IPS-20b (cell line): Measurements from ENCODE around the gene ZCCHC10.
"Not testable (repeated sequence)": the region's sequence is repeated elsewhere in the genome, so short reads cannot be mapped to it uniquely, and the experiment has no call there.

Experiments
- H3K27ac ChIP-seq: one replicate; pipeline ENCODE4 v1.5.1; 2013; ENCODE audit warnings: low read length
- H3K27me3 ChIP-seq: 2 replicates; pipeline ENCODE4 v1.6.1; 2013; ENCODE audit warnings: mild to moderate bottlenecking, low read length, inconsistent platforms; ENCODE audit not compliant: insufficient read depth
- H3K36me3 ChIP-seq: 2 replicates; pipeline ENCODE4 v1.6.1; 2013; ENCODE audit warnings: low read depth, mild to moderate bottlenecking, inconsistent platforms, low read length, moderate library complexity; ENCODE audit not compliant: insufficient read depth
- H3K4me1 ChIP-seq: 2 replicates; pipeline ENCODE4 v1.6.1; 2013; ENCODE audit warnings: mild to moderate bottlenecking, control low read depth, inconsistent platforms, low read length, moderate library complexity; ENCODE audit not compliant: insufficient read depth
- H3K4me3 ChIP-seq: 2 replicates; pipeline ENCODE4 v1.5.1; 2013; ENCODE audit warnings: mild to moderate bottlenecking, low read length, inconsistent platforms
- H3K9ac ChIP-seq: 2 replicates; pipeline ENCODE4 v1.6.1; 2013; ENCODE audit warnings: low read depth, mild to moderate bottlenecking, inconsistent platforms, low read length, moderate library complexity
- H3K9me3 ChIP-seq: 2 replicates; pipeline ENCODE4 v1.6.1; 2013; ENCODE audit warnings: mild to moderate bottlenecking, low read depth, low read length, inconsistent platforms; ENCODE audit not compliant: insufficient read depth

The ZCCHC10 gene

GRCh38 chr5:133008455-133008854 lies 17.9 kb downstream of the ZCCHC10 start:
- H3K27ac ChIP-seq, H3K9me3 ChIP-seq: not testable (repeated sequence)

GRCh38 chr5:133006653-133007052 lies 19.7 kb downstream of the ZCCHC10 start:
- Histone ChIP-seq H3K27me3 (no peaks in the 10 kb centered on the region), H3K4me1 (no peaks in the 10 kb centered on the region), H3K4me3 (no peak overlapping the region), H3K36me3 (peaks cover 31% of the 10 kb centered on the region), H3K27ac (no peak overlapping the region), H3K9me3 (no peaks in the 10 kb centered on the region), H3K9ac (no peak overlapping the region)

More at GRCh38 chr5:133008455-133008854, 17.9 kb downstream of the ZCCHC10 start:
- not testable (repeated sequence) for H3K4me1 ChIP-seq, H3K27me3 ChIP-seq, H3K4me3 ChIP-seq, H3K9ac ChIP-seq
- H3K36me3 ChIP-seq: peaks cover 23% of the 10 kb centered on the region

GRCh38 chr5:132999246-132999645 lies 27.1 kb downstream of the ZCCHC10 start:
- H3K27ac ChIP-seq: no peak overlapping the region
- H3K4me1 ChIP-seq: no peaks in the 10 kb centered on the region

GRCh38 chr5:132998556-132998955 lies 27.8 kb downstream of the ZCCHC10 start:
- no peak overlapping the region for H3K9ac ChIP-seq
- H3K4me1 ChIP-seq: no peaks in the 10 kb centered on the region
- H3K27me3 ChIP-seq: no peaks in the 10 kb centered on the region
- H3K36me3 ChIP-seq: peaks cover 15% of the 10 kb centered on the region
- no peaks in the 10 kb centered on the region for H3K9me3 ChIP-seq
- H3K4me3 ChIP-seq: no peak overlapping the region
- no peak overlapping the region for H3K27ac ChIP-seq

More at GRCh38 chr5:132999246-132999645, 27.1 kb downstream of the ZCCHC10 start:
- Histone ChIP-seq H3K4me3 (no peak overlapping the region), H3K27me3 (no peaks in the 10 kb centered on the region), H3K9me3 (no peaks in the 10 kb centered on the region), H3K36me3 (peaks cover 18% of the 10 kb centered on the region), H3K9ac (no peak overlapping the region)

GRCh38 chr5:132996307-132996706 lies 30.0 kb downstream of the ZCCHC10 start:
- Histone ChIP-seq H3K9ac (no peak overlapping the region), H3K4me1 (no peaks in the 10 kb centered on the region), H3K36me3 (peaks cover 6% of the 10 kb centered on the region; the same call in 1 of the 2 replicates), H3K4me3 (no peak overlapping the region), H3K27ac (no peak overlapping the region), H3K27me3 (no peaks in the 10 kb centered on the region), H3K9me3 (no peaks in the 10 kb centered on the region)

GRCh38 chr5:132987531-132988408 lies 38.6 kb downstream of the ZCCHC10 start:
- Histone ChIP-seq H3K4me3 (no peak overlapping the region), H3K9ac (no peak overlapping the region), H3K9me3 (no peaks in the 10 kb centered on the region), H3K36me3 (no peaks in the 10 kb centered on the region), H3K27me3 (no peaks in the 10 kb centered on the region), H3K4me1 (no peaks in the 10 kb centered on the region), H3K27ac (no peak overlapping the region)

GRCh38 chr5:132982971-132983370 lies 43.4 kb downstream of the ZCCHC10 start:
- not testable (repeated sequence) for H3K27me3 ChIP-seq, H3K4me3 ChIP-seq, H3K9ac ChIP-seq, H3K4me1 ChIP-seq, H3K36me3 ChIP-seq, H3K9me3 ChIP-seq, H3K27ac ChIP-seq

- Histone ChIP-seq H3K4me1 (no peaks in the 10 kb centered on the region), H3K27me3 (no peaks in the 10 kb centered on the region), H3K9ac (no peak overlapping the region), H3K4me3 (no peak overlapping the region), H3K9me3 (0 out of 2 replicates have a peak, but pooled peaks cover 11% of the 10 kb centered on the region), H3K36me3 (no peaks in the 10 kb centered on the region), H3K27ac (no peak overlapping the region)
Observed at GRCh38 chr5:132981288-132981687, 45.1 kb downstream of the ZCCHC10 start.

GRCh38 chr5:132979976-132980375 lies 46.4 kb downstream of the ZCCHC10 start:
- no peak overlapping the region for H3K9ac ChIP-seq
- H3K36me3 ChIP-seq: no peaks in the 10 kb centered on the region
- 0 out of 2 replicates have a peak, but pooled peaks cover 11% of the 10 kb centered on the region for H3K9me3 ChIP-seq
- H3K4me3 ChIP-seq: no peak overlapping the region
- H3K4me1 ChIP-seq: no peaks in the 10 kb centered on the region
- H3K27ac ChIP-seq: no peak overlapping the region
- no peaks in the 10 kb centered on the region for H3K27me3 ChIP-seq

GRCh38 chr5:132979367-132979940 lies 46.9 kb downstream of the ZCCHC10 start:
- no peaks in the 10 kb centered on the region for H3K27me3 ChIP-seq
- H3K9me3 ChIP-seq: 0 out of 2 replicates have a peak, but pooled peaks cover 11% of the 10 kb centered on the region
- no peaks in the 10 kb centered on the region for H3K4me1 ChIP-seq
- no peaks in the 10 kb centered on the region for H3K36me3 ChIP-seq
- no peak overlapping the region for H3K4me3 ChIP-seq
- H3K9ac ChIP-seq: no peak overlapping the region
- H3K27ac ChIP-seq: no peak overlapping the region

GRCh38 chr5:132976852-132977251 lies 49.5 kb downstream of the ZCCHC10 start:
- Histone ChIP-seq H3K36me3 (no peaks in the 10 kb centered on the region), H3K27ac (no peak overlapping the region), H3K27me3 (no peaks in the 10 kb centered on the region), H3K9me3 (0 out of 2 replicates have a peak, but pooled peaks cover 11% of the 10 kb centered on the region), H3K9ac (no peak overlapping the region), H3K4me1 (no peaks in the 10 kb centered on the region), H3K4me3 (no peak overlapping the region)

GRCh38 chr5:132972436-132972828 lies 53.9 kb downstream of the ZCCHC10 start:
- not testable (repeated sequence) for H3K4me1 ChIP-seq, H3K27me3 ChIP-seq, H3K9ac ChIP-seq, H3K4me3 ChIP-seq, H3K27ac ChIP-seq, H3K9me3 ChIP-seq, H3K36me3 ChIP-seq
